Activated naive CD8-positive, alpha-beta T cell treated with anti-CD3 and anti-CD28 coated beads, Interleukin-2, amount 10 ng/mL, durations not matched to agents 7 days and 5 days (primary cell): ENCODE data around the gene CAP2. TPM values are rescaled to one million over a fixed set of nuclear protein-coding genes. Genes with fewer than 3 reads are reported as not detected.
A peak's percentile ranks its signal among the peaks of the same experiment; 100 is the strongest.
"Not testable (repeated sequence)": the region's sequence is repeated elsewhere in the genome, so short reads cannot be mapped to it uniquely, and the experiment has no call there.

Experiments
- ATAC-seq: fragments of 150-1000 bp; cut with Tn5 transposase; one replicate; pipeline ENCODE4 v1.10.0; 2021; ENCODE audit warnings: low read depth, moderate library complexity
- POLR2A ChIA-PET: fragments of 350-600 bp; sonication (Branson Sonifier 250); formaldehyde crosslinking; loops from one replicate; lab custom pipeline; 2021; ENCODE audit warnings: antibody characterized with exemption; lab: Charles Lee
- DNase-seq: peaks from one replicate; pipeline ENCODE4 v3.0.0; 2021
- H3K27ac Mint-ChIP-seq: one replicate; pipeline ENCODE4 v1.8.0; 2022; ENCODE audit warnings: mild to moderate bottlenecking, mixed read lengths
- H3K27me3 Mint-ChIP-seq: one replicate; pipeline ENCODE4 v1.8.0; 2022; ENCODE audit warnings: mild to moderate bottlenecking, moderate library complexity, mixed read lengths
- H3K36me3 Mint-ChIP-seq: one replicate; pipeline ENCODE4 v1.8.0; 2021; ENCODE audit warnings: mild to moderate bottlenecking, mixed read lengths
- H3K4me1 Mint-ChIP-seq: one replicate; pipeline ENCODE4 v1.8.0; 2021; ENCODE audit warnings: mixed read lengths
- H3K4me3 Mint-ChIP-seq: one replicate; pipeline ENCODE4 v1.8.0; 2022; ENCODE audit warnings: mild to moderate bottlenecking, moderate library complexity, mixed read lengths
- H3K9me3 Mint-ChIP-seq: one replicate; pipeline ENCODE4 v1.8.0; 2021; ENCODE audit warnings: mixed read lengths
- total RNA-seq, 2 experiments: library from RNA; stranded (reverse); gene quantifications; one replicate each; pipeline ENCODE4 v1.2.3, GENCODE V29; 2021

CAP2 gene
- total RNA-seq, 2 experiments from 2014 or later = not detected

DNA sequence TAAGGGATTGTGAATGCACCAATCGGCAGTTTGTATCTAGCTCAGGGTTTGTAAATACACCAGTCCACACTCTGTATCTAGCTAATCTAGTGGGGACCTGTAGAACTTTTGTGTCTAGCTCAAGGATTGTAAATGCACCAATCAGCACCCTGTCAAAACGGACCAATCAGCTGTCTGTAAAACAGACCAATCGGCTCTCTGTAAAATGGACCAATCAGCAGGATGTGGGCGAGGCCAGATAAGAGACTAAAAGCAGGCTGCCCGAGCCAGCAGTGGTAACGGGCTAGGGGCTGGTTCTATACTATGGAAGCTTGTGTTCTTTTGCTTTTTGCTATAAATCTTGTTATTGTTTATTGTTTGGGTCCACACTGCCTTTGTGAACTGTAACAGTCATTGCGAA, 187.9 kb downstream of the CAP2 start:
- H3K9me3 Mint-ChIP-seq, H3K4me1 Mint-ChIP-seq, H3K27ac Mint-ChIP-seq, DNase-seq, ATAC-seq, H3K36me3 Mint-ChIP-seq, POLR2A ChIA-PET: not testable (repeated sequence)
- peak overlapping the region; percentile 8 for H3K4me3 Mint-ChIP-seq
- H3K27me3 Mint-ChIP-seq = peaks cover 21% of the 10 kb centered on the region

DNA sequence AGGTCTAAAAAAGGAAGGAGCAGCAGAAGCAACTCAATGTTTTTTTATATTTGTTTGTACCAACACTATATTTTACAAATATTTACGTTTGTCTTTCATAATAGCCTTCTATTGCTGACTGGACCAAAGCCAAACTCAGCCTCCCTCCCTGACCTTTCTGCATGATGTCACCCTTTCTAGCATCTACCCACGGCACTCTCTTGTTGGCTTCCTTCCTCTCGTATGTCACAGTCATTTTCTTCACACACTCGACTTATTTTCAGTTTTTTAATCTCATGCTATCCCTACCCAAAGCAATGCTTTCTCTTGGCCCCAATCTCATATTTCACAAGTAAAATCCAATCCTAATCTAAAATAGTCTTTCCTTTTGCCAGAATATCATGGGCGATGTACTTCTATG, 190.4 kb downstream of the CAP2 start:
- peaks cover 5% of the 10 kb centered on the region for H3K4me1 Mint-ChIP-seq
- H3K27me3 Mint-ChIP-seq = peaks cover 11% of the 10 kb centered on the region
- DNase-seq (no peak), ATAC-seq (no peak)
- no peaks in the 10 kb centered on the region for H3K9me3 Mint-ChIP-seq
- POLR2A ChIA-PET = interaction anchor here (0.6 kb wide), 1 partner anchor 119 kb away, joined by 5 read pairs; no protein-coding TSS in a partner anchor
- H3K27ac Mint-ChIP-seq = no peak overlapping the region
- H3K36me3 Mint-ChIP-seq = no peaks in the 10 kb centered on the region
- H3K4me3 Mint-ChIP-seq = no peak overlapping the region

- ATAC-seq (peak; percentile 56), DNase-seq (no peak)
- peaks cover 7% of the 10 kb centered on the region for H3K4me1 Mint-ChIP-seq
- H3K4me3 Mint-ChIP-seq = no peak overlapping the region
- no peaks in the 10 kb centered on the region for H3K9me3 Mint-ChIP-seq
- no peak overlapping the region for H3K27ac Mint-ChIP-seq
- POLR2A ChIA-PET = interaction anchor here (0.6 kb wide), 1 partner anchor 119 kb away, joined by 5 read pairs; no protein-coding TSS in a partner anchor
- peaks cover 9% of the 10 kb centered on the region for H3K27me3 Mint-ChIP-seq
- no peaks in the 10 kb centered on the region for H3K36me3 Mint-ChIP-seq
These were observed 190.9 kb downstream of the CAP2 start for GRCh38 chr6:17584241-17584803.

- H3K4me1 Mint-ChIP-seq = peaks cover 19% of the 10 kb centered on the region
- H3K27ac Mint-ChIP-seq = no peak overlapping the region
- DNase-seq (no peak), ATAC-seq (peak; percentile 24)
- no peaks in the 10 kb centered on the region for H3K9me3 Mint-ChIP-seq
- POLR2A ChIA-PET = no interaction called here
- H3K36me3 Mint-ChIP-seq = no peaks in the 10 kb centered on the region
- no peak overlapping the region for H3K4me3 Mint-ChIP-seq
- H3K27me3 Mint-ChIP-seq = peaks cover 9% of the 10 kb centered on the region
These were observed 192.5 kb downstream of the CAP2 start for GRCh38 chr6:17585766-17586490.

- peaks cover 23% of the 10 kb centered on the region for H3K4me1 Mint-ChIP-seq
- H3K27ac Mint-ChIP-seq, H3K27me3 Mint-ChIP-seq, POLR2A ChIA-PET, H3K36me3 Mint-ChIP-seq, H3K9me3 Mint-ChIP-seq, H3K4me3 Mint-ChIP-seq, ATAC-seq, DNase-seq: not testable (repeated sequence)
These were observed 193.2 kb downstream of the CAP2 start for GRCh38 chr6:17586623-17587022.

DNA sequence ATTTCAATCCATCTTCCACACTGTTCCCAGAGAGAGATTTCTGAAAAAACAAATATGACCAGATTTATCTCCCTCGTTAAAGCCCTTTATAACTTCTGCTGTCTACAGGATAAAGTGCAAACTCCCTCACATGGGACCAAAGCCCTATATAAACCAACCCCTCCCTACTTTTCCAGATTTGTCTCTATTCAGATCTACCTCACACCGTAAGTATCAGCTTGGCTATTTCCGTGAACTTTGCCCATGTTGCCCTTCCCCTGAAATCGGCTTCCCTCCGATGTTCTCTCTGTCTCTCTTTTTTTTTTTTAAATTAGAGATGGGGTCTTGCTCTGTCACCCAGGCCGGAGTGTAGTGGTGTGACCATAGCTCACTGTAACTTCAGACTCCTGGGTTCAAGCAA, 194.6 kb downstream of the CAP2 start:
- Mint-ChIP-seq H3K27ac (no peak overlapping the region), H3K4me3 (no peak overlapping the region), H3K27me3 (no peaks in the 10 kb centered on the region), H3K4me1 (peaks cover 23% of the 10 kb centered on the region), H3K36me3 (no peaks in the 10 kb centered on the region), H3K9me3 (no peaks in the 10 kb centered on the region)
- ATAC-seq (no peak), DNase-seq (no peak)
- POLR2A ChIA-PET = no interaction called here

GRCh38 chr6:17589406-17590096, 196.2 kb downstream of the CAP2 start:
- H3K27me3 Mint-ChIP-seq = no peaks in the 10 kb centered on the region
- POLR2A ChIA-PET = interaction anchor here (0.5 to 1.8 kb wide), 3 partner anchors 11 to 167 kb away, joined by 3 to 10 read pairs (median 3); partner anchors contain the start of genes FAM8A1 and NUP153
- H3K4me1 Mint-ChIP-seq = peaks cover 19% of the 10 kb centered on the region
- H3K27ac Mint-ChIP-seq = peak overlapping the region; percentile 32
- ATAC-seq = peak; percentile 88
- DNase-seq = no peak
- H3K9me3 Mint-ChIP-seq = no peaks in the 10 kb centered on the region
- H3K36me3 Mint-ChIP-seq = no peaks in the 10 kb centered on the region
- no peak overlapping the region for H3K4me3 Mint-ChIP-seq

DNA sequence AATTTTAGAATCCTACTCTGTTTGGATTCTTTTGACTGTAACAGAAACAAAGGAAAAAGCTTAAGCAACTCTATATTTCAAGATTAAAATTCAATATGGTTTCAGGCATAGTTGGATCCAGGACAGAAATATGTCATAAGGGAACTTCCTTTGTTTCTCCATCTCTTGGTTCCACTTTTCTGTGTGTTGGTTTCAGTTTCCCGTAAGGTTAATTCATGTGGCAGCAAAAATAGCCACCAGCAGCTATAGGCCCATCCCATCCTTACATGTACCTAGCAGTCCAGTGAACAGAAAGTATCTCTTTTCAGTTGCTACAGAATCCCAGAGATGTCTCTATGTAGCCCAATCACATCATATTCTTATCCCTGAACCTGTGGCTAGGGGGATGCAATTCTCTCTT, 197.9 kb downstream of the CAP2 start:
- Mint-ChIP-seq H3K27ac (no peak overlapping the region), H3K36me3 (no peaks in the 10 kb centered on the region), H3K4me3 (no peak overlapping the region), H3K9me3 (no peaks in the 10 kb centered on the region), H3K4me1 (peaks cover 19% of the 10 kb centered on the region), H3K27me3 (no peaks in the 10 kb centered on the region)
- DNase-seq (no peak), ATAC-seq (no peak)
- POLR2A ChIA-PET = no interaction called here

DNA sequence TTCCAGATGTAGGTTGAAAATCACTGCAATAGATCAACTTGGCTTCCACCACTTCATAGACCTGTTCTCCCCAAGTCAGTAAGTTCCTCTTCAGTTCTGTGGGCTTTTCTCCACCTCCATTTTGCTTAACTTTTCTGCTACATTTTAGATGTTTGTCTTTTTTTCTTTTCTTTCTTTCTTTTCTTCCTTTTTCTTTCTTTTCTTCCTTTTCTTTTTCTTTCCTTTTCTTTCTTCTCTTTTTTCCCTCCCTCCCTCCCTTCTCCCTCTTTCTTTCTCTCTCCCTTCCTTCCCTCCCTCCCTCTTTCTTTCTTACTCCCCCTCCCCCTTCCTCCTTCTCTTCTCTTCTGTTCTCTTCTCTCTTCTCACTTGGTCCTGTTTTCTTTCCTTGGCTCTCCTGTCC, 199.9 kb downstream of the CAP2 start:
- H3K36me3 Mint-ChIP-seq = no peaks in the 10 kb centered on the region
- no peaks in the 10 kb centered on the region for H3K27me3 Mint-ChIP-seq
- peaks cover 19% of the 10 kb centered on the region for H3K4me1 Mint-ChIP-seq
- no peak overlapping the region for H3K4me3 Mint-ChIP-seq
- POLR2A ChIA-PET = no interaction called here
- H3K27ac Mint-ChIP-seq = no peak overlapping the region
- ATAC-seq (no peak), DNase-seq (no peak)
- H3K9me3 Mint-ChIP-seq = no peaks in the 10 kb centered on the region

- no peaks in the 10 kb centered on the region for H3K27me3 Mint-ChIP-seq
These were observed 202.7 kb downstream of the CAP2 start for GRCh38 chr6:17596085-17596484.

GRCh38 chr6:17599877-17600526, 206.6 kb downstream of the CAP2 start, which contains the start of gene FAM8A1:
Gene FAM8A1, plus strand, starts transcription at chr6:17600302. Its CDS starts 108 bp downstream, at chr6:17600410.
- POLR2A ChIA-PET = interaction anchor here (0.6 to 3.5 kb wide), 15 partner anchors 10 to 665 kb away, joined by 3 to 39 read pairs (median 4); partner anchors contain the start of genes DEK, NUP153 and TPMT
- Mint-ChIP-seq H3K9me3 (no peaks in the 10 kb centered on the region), H3K27ac (peak within 1 kb of the TSS; percentile 95), H3K4me3 (peak within 1 kb of the TSS; percentile 96), H3K36me3 (peaks cover 16% of the 10 kb centered on the region), H3K27me3 (no peaks in the 10 kb centered on the region), H3K4me1 (peaks cover 24% of the 10 kb centered on the region)
- ATAC-seq (peak; percentile 88), DNase-seq (peak; percentile 97)

More at GRCh38 chr6:17596085-17596484, 202.7 kb downstream of the CAP2 start:
- Mint-ChIP-seq H3K27ac (no peak overlapping the region), H3K4me1 (peaks cover 8% of the 10 kb centered on the region), H3K36me3 (no peaks in the 10 kb centered on the region), H3K9me3 (no peaks in the 10 kb centered on the region), H3K4me3 (no peak overlapping the region)
- no peak for ATAC-seq
- POLR2A ChIA-PET = no interaction called here
- DNase-seq = no peak

GRCh38 chr6:17600527-17601385, 207.4 kb downstream of the CAP2 start:
- POLR2A ChIA-PET = interaction anchor here (0.6 to 3.5 kb wide), 14 partner anchors 11 to 900 kb away, joined by 3 to 39 read pairs (median 4); partner anchors contain the start of genes DEK, NUP153 and TPMT
- peak; percentile 72 for DNase-seq
- H3K36me3 Mint-ChIP-seq = peaks cover 20% of the 10 kb centered on the region
- no peaks in the 10 kb centered on the region for H3K9me3 Mint-ChIP-seq
- H3K27ac Mint-ChIP-seq = peak overlapping the region; percentile 95
- peak; percentile 63 for ATAC-seq
- peak overlapping the region; percentile 96 for H3K4me3 Mint-ChIP-seq
- H3K4me1 Mint-ChIP-seq = peaks cover 24% of the 10 kb centered on the region
- no peaks in the 10 kb centered on the region for H3K27me3 Mint-ChIP-seq
